Measurements from ENCODE around the gene CES2. TPM values are rescaled to one million over a fixed set of nuclear protein-coding genes. Genes with fewer than 3 reads are reported as not detected.

CES2 gene
- total RNA-seq, 1 experiment from 2014 or later: 45.5 TPM

GRCh38 chr16:66931665-66932064 is 3.7 kb upstream of the CES2 start:
- CTCF ChIA-PET: no interaction called here
- H3K36me3 Mint-ChIP-seq (ENCODE audit: insufficient read depth, unreplicated experiment): peaks cover 17% of the 10 kb centered on the region
- DNase-seq: no peak
- H3K4me1 Mint-ChIP-seq (ENCODE audit: low read depth, unreplicated experiment): peaks cover 19% of the 10 kb centered on the region
- H3K27me3 Mint-ChIP-seq (ENCODE audit: insufficient read depth, unreplicated experiment): no peaks in the 10 kb centered on the region
- no peaks in the 10 kb centered on the region for H3K9me3 Mint-ChIP-seq (ENCODE audit: unreplicated experiment)
- Histone ChIP-seq H3K9me3 (no peaks in the 10 kb centered on the region), H3K36me3 (ENCODE audit: control insufficient read depth, insufficient read depth, low read length) (no peaks in the 10 kb centered on the region), H3K4me3 (ENCODE audit: low read depth, low read length) (no peak overlapping the region), H3K4me1 (peaks cover 8% of the 10 kb centered on the region), H3K27me3 (replicated peaks; ENCODE audit: control insufficient read depth, insufficient read depth, low read length) (no peaks in the 10 kb centered on the region)
- POLR2A ChIA-PET: interaction anchor here (0.6 kb wide), 1 partner anchor 19 kb away, joined by 3 read pairs; no protein-coding TSS in a partner anchor
- TF ChIP-seq, protein P1, sequence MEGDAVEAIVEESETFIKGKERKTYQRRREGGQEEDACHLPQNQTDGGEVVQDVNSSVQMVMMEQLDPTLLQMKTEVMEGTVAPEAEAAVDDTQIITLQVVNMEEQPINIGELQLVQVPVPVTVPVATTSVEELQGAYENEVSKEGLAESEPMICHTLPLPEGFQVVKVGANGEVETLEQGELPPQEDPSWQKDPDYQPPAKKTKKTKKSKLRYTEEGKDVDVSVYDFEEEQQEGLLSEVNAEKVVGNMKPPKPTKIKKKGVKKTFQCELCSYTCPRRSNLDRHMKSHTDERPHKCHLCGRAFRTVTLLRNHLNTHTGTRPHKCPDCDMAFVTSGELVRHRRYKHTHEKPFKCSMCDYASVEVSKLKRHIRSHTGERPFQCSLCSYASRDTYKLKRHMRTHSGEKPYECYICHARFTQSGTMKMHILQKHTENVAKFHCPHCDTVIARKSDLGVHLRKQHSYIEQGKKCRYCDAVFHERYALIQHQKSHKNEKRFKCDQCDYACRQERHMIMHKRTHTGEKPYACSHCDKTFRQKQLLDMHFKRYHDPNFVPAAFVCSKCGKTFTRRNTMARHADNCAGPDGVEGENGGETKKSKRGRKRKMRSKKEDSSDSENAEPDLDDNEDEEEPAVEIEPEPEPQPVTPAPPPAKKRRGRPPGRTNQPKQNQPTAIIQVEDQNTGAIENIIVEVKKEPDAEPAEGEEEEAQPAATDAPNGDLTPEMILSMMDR (IDR thresholded peaks at IDR 0.05; ENCODE audit: insufficient read depth in 1 of 2, low read depth in 1 of 2, low read length in 1 of 2, severe bottlenecking in 1 of 2, unreplicated experiment in 1 of 2): no peak
- BruUV-seq (replicated peaks): no TSS peak
- H3K4me3 Mint-ChIP-seq (ENCODE audit: unreplicated experiment): no peak overlapping the region
- H3K27ac Mint-ChIP-seq (ENCODE audit: unreplicated experiment): no peak overlapping the region
- intact Hi-C loops (cut with micrococcal nuclease; ENCODE audit: unreplicated experiment): no loop called here

DNA sequence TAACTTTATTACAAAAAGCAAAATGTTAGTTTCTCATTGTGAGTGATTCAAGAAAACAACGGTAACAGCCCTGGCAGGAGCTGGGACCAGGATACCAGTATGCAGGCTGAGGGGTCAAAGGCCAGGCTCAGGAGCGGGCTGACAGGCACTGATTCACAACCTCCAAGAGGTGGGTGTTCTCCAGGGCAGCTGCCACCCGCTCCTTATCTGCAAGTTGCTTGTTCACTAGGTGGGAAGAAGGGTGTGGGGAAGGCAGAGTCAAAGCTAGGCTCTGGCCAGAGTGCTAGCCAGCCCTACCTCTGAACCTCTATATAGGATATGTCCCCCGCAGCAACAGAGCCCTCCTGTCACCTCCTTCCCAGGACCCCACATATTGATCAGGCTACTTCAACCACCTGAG is 3.2 kb upstream of the CES2 start:
- DNase-seq: no peak
- TF ChIP-seq, protein P1 (IDR thresholded peaks at IDR 0.05; ENCODE audit: insufficient read depth in 1 of 2, low read depth in 1 of 2, low read length in 1 of 2, severe bottlenecking in 1 of 2, unreplicated experiment in 1 of 2): no peak
- no peaks in the 10 kb centered on the region for H3K27me3 Mint-ChIP-seq (ENCODE audit: insufficient read depth, unreplicated experiment)
- BruUV-seq (replicated peaks): no TSS peak
- ChIA-PET POLR2A (no interaction called here), CTCF (no interaction called here)
- intact Hi-C loops (cut with micrococcal nuclease; ENCODE audit: unreplicated experiment): no loop called here
- peak overlapping the region; percentile 94 for H3K4me3 Mint-ChIP-seq (ENCODE audit: unreplicated experiment)
- H3K36me3 ChIP-seq (ENCODE audit: control insufficient read depth, insufficient read depth, low read length): no peaks in the 10 kb centered on the region
- no peak overlapping the region for H3K4me3 ChIP-seq (ENCODE audit: low read depth, low read length)
- H3K27ac Mint-ChIP-seq (ENCODE audit: unreplicated experiment): no peak overlapping the region
- no peaks in the 10 kb centered on the region for H3K27me3 ChIP-seq (replicated peaks; ENCODE audit: control insufficient read depth, insufficient read depth, low read length)
- H3K4me1 Mint-ChIP-seq (ENCODE audit: low read depth, unreplicated experiment): peaks cover 19% of the 10 kb centered on the region
- no peaks in the 10 kb centered on the region for H3K9me3 ChIP-seq
- H3K9me3 Mint-ChIP-seq (ENCODE audit: unreplicated experiment): no peaks in the 10 kb centered on the region
- H3K4me1 ChIP-seq: peaks cover 8% of the 10 kb centered on the region
- peaks cover 17% of the 10 kb centered on the region for H3K36me3 Mint-ChIP-seq (ENCODE audit: insufficient read depth, unreplicated experiment)

DNA sequence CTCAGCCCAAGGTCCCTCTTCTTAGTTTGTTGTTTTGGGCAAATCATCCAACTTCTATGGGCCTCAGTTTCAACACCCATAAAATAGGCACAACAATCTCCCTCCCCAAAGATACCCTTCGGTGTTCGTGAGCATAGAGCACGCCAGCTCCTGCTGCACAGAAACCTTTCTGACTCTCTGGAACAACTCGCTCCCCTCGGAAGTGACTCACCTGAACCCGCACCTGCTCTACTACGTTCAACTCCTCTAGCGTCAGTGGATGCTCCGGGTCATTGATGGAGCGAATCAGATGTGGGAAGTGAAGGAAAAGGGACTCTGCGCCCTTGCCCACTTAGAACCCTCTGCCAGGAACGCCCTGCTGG is 1.6 kb upstream of the CES2 start:
- Histone ChIP-seq H3K4me1 (peaks cover 8% of the 10 kb centered on the region), H3K36me3 (ENCODE audit: control insufficient read depth, insufficient read depth, low read length) (no peaks in the 10 kb centered on the region), H3K9me3 (no peaks in the 10 kb centered on the region), H3K4me3 (ENCODE audit: low read depth, low read length) (peak overlapping the region; percentile 81), H3K27me3 (replicated peaks; ENCODE audit: control insufficient read depth, insufficient read depth, low read length) (no peaks in the 10 kb centered on the region)
- POLR2A ChIA-PET: no interaction called here
- TF ChIP-seq, protein P1 (IDR thresholded peaks at IDR 0.05; ENCODE audit: insufficient read depth in 1 of 2, low read depth in 1 of 2, low read length in 1 of 2, severe bottlenecking in 1 of 2, unreplicated experiment in 1 of 2): no peak
- CTCF ChIA-PET: interaction anchor here (1.2 kb wide), 1 partner anchor 38 kb away, joined by 3 read pairs; no protein-coding TSS in a partner anchor
- intact Hi-C loops (cut with micrococcal nuclease; ENCODE audit: unreplicated experiment): no loop called here
- H3K4me1 Mint-ChIP-seq (ENCODE audit: low read depth, unreplicated experiment): peaks cover 19% of the 10 kb centered on the region
- BruUV-seq (replicated peaks): TSS peak; percentile 66
- H3K9me3 Mint-ChIP-seq (ENCODE audit: unreplicated experiment): no peaks in the 10 kb centered on the region
- no peaks in the 10 kb centered on the region for H3K27me3 Mint-ChIP-seq (ENCODE audit: insufficient read depth, unreplicated experiment)
- no peak for DNase-seq
- peaks cover 17% of the 10 kb centered on the region for H3K36me3 Mint-ChIP-seq (ENCODE audit: insufficient read depth, unreplicated experiment)
- peak overlapping the region; percentile 88 for H3K27ac Mint-ChIP-seq (ENCODE audit: unreplicated experiment)
- peak overlapping the region; percentile 94 for H3K4me3 Mint-ChIP-seq (ENCODE audit: unreplicated experiment)

Data from Caco-2 (cell line).